DMS53 (cell line): Measurements from ENCODE around the gene TGFB1I1.
"Not testable (repeated sequence)": the region's sequence is repeated elsewhere in the genome, so short reads cannot be mapped to it uniquely, and the experiment has no call there.

Experiments
- DNase-seq: peaks from one replicate; lab custom pipeline; 2025; lab: John Stamatoyannopoulos, UW

The TGFB1I1 gene

DNA sequence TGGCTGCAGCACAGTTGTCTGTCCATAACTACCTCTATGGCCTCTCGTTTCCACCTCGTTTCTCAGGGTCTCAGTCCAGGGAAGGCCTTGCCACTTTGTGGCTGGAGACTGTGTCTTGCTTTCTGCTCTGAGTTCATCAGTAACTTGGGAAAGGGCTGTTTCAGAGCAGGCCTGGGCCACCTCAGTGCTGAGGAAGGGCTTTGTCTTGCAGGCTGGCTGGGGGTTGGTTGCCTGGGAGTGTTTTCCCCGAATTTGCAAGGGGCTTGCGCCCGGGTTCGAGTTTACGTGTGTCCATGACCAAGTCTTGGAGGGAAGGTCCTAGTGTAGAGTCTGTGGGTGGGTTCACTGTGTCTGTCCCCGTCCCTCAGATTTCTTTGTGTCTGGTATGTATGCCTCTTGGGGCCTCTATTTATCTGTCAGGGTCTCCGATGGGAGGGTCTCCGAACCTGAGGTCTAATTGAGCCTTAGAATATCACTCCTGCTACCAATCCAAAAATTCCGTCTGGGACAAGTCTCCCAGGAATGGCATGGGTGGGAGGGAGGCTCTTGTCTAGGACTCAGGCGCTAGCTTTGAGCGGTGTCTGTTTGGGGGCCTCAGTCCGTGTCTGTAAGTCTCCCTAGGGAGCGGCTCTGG lies 594 bp upstream of the TGFB1I1 start:
- no peak for DNase-seq

DNA sequence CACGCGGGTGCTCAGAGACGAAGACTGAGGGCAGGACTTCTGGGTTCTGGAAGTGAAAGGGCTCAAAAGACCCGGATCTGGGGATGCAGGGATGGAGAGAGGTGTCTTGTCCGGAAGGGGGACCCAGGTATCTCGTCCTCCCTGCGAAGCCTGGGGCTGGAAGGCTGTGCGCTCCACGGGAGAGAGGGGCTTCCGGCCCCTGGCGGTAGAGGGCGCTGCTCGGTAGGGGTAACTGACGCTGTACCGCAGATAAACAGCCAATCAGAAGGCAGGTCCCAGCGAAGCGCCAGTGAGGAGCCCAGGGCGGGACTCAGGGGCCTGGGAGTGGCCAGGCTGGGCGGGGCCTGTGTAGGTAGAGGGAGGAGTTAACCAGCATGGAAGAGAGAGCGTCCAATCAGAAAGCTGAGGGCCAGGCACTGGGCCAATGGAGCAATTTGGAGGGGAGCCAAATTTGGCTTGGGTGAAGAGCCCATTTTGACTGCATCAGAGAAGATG lies 804 bp downstream of the TGFB1I1 start:
- peak; percentile 93 for DNase-seq

DNA sequence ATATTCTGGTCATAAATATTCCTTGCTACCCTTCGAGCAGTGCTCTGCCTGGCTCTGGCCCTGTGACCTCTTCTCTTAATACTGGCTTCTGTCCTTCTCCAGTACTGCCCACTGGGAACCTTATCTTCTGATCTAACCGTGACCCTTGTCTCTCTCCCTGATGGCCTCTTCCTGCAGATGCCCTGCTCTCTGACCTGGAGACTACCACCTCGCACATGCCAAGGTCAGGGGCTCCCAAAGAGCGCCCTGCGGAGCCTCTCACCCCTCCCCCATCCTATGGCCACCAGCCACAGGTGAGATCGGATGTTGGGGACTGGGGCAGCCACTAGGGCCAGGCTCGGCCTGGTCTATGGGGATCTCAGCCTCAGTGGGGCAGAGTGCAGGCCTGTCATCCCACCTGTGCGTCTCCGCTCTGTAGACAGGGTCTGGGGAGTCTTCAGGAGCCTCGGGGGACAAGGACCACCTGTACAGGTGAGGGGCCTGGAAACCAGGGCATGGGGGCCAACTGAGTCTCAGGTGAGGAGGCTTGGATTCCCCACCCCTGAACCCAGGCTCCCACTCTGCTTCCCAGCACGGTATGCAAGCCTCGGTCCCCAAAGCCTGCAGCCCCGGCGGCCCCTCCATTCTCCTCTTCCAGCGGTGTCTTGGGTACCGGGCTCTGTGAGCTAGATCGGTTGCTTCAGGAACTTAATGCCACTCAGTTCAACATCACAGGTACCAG lies 1.5 kb downstream of the TGFB1I1 start:
- no peak for DNase-seq

DNA sequence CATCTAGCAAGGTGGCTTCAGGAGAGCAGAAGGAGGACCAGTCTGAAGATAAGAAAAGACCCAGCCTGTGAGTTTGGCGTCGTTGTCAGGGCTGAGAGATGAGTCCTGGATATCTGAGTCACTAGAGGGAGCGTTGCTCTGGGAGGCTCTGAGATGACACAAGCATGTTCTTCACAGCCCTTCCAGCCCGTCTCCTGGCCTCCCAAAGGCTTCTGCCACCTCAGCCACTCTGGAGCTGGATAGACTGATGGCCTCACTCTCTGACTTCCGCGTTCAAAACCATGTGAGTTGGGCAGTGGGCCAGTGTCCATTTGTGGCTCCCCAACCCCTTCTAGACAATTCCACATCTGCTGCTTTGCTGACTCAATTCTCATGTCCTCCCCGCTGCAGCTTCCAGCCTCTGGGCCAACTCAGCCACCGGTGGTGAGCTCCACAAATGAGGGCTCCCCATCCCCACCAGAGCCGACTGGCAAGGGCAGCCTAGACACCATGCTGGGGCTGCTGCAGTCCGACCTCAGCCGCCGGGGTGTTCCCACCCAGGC lies 2.3 kb downstream of the TGFB1I1 start:
- no peak for DNase-seq

GRCh38 chr16:31474773-31475738 lies 3.1 kb downstream of the TGFB1I1 start:
- DNase-seq: no peak

DNA sequence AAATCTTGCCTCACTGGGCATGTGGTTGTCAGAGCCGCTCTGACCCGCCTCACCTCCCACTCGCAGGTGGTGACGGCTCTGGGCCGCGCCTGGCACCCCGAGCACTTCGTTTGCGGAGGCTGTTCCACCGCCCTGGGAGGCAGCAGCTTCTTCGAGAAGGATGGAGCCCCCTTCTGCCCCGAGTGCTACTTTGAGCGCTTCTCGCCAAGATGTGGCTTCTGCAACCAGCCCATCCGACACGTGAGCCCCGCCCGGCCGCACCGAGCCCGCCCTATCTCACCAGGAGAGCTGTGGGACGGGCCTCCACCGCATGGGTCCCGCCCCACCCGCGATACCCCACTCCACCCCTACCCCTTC lies 4.0 kb downstream of the TGFB1I1 start:
- peak; percentile 68 for DNase-seq

- peak; percentile 93 for DNase-seq
Observed at GRCh38 chr16:31476303-31477219, 4.6 kb downstream of the TGFB1I1 start.

GRCh38 chr16:31477220-31478216 lies 5.6 kb downstream of the TGFB1I1 start:
- DNase-seq: peak; percentile 88

GRCh38 chr16:31478956-31479355 lies 7.0 kb downstream of the TGFB1I1 start:
- no peak for DNase-seq

- DNase-seq: no peak
Observed at GRCh38 chr16:31479751-31480150, 7.8 kb downstream of the TGFB1I1 start.

DNA sequence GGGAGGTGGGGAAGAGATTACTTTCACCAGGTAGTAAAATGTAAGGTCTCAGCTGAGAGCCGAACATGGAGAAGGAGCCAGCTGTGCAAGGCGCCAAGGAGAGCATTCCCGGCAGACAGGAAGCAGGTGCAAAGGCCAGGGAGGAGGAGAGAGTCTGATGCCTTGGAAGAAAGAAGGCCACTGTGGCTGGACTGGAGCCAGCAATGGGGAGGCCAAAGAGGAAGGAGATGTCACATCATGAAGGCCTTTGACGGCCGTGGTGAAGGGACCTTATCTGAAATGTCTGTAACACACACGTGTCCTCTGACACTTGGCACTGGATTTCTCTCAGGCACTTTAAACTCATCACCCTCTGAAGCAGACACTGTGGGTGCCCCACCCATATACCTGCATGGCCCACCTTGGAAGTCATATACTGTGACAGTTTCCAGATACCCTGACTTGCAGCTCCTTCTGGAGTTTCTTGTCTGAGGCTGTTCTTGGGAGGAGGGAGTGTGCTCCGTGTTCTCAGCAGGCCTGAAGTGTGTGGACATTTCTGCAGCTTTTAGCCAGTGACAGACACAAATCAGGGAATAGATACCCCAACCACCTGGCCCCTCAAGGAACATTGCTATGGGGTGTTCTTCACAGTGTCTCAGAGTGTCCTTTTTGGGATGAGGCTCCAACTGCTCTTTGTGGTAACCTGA lies 9.0 kb downstream of the TGFB1I1 start:
- DNase-seq: no peak

- DNase-seq: no peak
Observed at GRCh38 chr16:31483081-31483480, 11.1 kb downstream of the TGFB1I1 start, which contains the start of gene SLC5A2. TSS of gene SLC5A2 (plus strand) at chr16:31483123. CDS start at chr16:31483137, 14 bp downstream.

DNA sequence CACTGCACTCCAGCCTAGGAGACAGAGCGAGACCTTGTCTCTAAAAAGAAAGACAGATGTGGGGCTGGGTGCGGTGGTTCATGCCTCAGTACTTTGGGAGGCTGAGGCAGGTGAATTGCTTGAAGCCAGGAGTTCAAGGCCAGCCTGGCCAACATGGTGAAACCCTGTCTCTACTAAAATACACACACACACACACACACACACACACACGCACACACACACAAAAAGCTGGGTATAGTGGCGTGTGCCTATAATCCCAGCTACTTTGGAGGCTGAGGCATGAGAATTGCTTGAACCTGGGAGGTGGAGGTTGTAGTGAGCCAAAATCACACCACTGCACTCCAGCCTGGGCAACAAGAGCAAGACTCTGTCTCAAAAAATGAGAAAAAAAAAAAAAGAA lies 12.1 kb downstream of the TGFB1I1 start:
- DNase-seq: not testable (repeated sequence)

- DNase-seq: no peak
Observed at GRCh38 chr16:31484491-31485171, 12.7 kb downstream of the TGFB1I1 start.

- DNase-seq: no peak
Observed at GRCh38 chr16:31485571-31485970, 13.6 kb downstream of the TGFB1I1 start.

DNA sequence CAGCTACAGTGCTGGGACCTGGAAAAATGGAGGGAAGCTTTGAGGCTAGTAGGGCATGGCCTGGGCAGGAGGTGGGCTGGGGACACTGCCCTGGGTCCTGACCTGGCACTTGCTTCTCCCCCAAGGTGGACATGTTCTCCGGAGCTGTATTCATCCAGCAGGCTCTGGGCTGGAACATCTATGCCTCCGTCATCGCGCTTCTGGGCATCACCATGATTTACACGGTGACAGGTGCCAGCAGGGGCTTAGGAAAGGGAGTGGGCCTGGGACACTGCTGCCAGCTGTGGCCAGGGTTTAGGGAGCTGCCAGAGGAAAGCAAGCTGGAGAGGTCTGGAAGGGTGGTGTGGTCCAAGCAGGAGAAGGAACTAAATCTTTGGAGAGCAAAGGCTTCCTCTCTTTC lies 14.1 kb downstream of the TGFB1I1 start:
- no peak for DNase-seq

- DNase-seq: no peak
Observed at GRCh38 chr16:31487071-31487719, 15.2 kb downstream of the TGFB1I1 start.
